ENCODE measurements around the gene COPE. TPM values are rescaled to one million over a fixed set of nuclear protein-coding genes. Genes with fewer than 3 reads are reported as not detected.

The COPE gene
- total RNA-seq (ENCODE audit: unreplicated experiment), result 213 TPM
- long read RNA-seq, transcript COPE-201 (10 exons, 1,141 nt), result major isoform, 235 of 267 reads
- long read RNA-seq, partial matches to known transcripts, result 0 of 267 reads
- long read RNA-seq, other reads (novel, unspliced or antisense), result 27 of 267 reads

DNA sequence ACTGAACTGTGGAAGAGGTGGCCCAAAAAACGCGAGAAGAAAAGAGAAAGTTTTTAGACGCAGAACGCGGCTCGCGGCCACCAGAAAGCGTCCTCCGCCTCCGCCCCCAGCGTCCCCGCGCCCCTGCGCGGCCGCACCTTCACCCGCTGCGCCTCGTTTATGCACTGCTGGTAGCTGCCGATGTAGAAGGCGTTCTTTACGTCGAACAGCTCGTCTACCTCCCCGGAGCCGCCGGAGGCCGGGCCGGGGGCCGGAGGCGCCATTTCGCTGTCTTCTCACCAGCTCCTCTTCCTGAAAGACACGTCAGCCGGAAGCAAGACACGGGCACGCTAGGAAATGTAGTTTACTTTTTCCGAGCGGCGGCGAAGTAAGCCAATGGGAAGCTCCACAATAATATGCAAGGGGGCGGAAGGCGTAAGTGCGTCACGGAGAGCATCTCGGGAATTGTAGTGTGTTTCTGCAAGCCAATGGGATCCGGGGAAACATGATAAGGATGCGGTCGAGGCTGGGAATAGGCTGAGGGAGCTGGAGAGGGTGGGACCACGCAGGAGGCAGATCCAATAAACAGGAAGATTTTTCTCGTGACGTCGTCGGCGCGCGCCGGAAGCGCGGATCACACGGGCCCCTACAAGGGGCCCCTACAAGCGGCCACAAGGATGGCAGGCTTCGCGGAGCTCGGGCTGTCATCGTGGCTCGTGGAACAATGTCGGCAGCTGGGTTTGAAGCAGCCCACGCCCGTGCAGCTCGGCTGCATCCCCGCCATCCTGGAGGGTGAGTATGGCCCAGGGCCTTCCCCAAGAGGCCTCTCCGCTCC, at the start of gene COPE, which contains the start of gene DDX49:
Gene COPE, minus strand, starts transcription at position 302 of the 814 bp plus-strand sequence. Its CDS starts 39 bp downstream, at position 263.
Gene DDX49, plus strand, starts transcription at position 630 of the 814 bp plus-strand sequence. Its CDS starts 27 bp downstream, at position 657.
- Mint-ChIP-seq H3K27ac (ENCODE audit: unreplicated experiment) (peak within 1 kb of the TSS; percentile 98), H3K4me3 (ENCODE audit: unreplicated experiment) (peak within 1 kb of the TSS; percentile 98), H3K4me1 (ENCODE audit: unreplicated experiment) (peaks cover 24% of the 10 kb centered on the region), H3K36me3 (ENCODE audit: low read depth, unreplicated experiment) (peaks cover 27% of the 10 kb centered on the region), H3K9me3 (ENCODE audit: unreplicated experiment) (no peaks in the 10 kb centered on the region), H3K27me3 (ENCODE audit: unreplicated experiment) (peaks cover 32% of the 10 kb centered on the region)
- DNase-seq (ENCODE audit: low spot score), result peak; percentile 90
- TF ChIP-seq, protein P1, sequence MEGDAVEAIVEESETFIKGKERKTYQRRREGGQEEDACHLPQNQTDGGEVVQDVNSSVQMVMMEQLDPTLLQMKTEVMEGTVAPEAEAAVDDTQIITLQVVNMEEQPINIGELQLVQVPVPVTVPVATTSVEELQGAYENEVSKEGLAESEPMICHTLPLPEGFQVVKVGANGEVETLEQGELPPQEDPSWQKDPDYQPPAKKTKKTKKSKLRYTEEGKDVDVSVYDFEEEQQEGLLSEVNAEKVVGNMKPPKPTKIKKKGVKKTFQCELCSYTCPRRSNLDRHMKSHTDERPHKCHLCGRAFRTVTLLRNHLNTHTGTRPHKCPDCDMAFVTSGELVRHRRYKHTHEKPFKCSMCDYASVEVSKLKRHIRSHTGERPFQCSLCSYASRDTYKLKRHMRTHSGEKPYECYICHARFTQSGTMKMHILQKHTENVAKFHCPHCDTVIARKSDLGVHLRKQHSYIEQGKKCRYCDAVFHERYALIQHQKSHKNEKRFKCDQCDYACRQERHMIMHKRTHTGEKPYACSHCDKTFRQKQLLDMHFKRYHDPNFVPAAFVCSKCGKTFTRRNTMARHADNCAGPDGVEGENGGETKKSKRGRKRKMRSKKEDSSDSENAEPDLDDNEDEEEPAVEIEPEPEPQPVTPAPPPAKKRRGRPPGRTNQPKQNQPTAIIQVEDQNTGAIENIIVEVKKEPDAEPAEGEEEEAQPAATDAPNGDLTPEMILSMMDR (IDR thresholded peaks at IDR 0.05; ENCODE audit: unreplicated experiment), result no peak

- TF ChIP-seq, protein P1 (IDR thresholded peaks at IDR 0.05; ENCODE audit: unreplicated experiment), result no peak
- no peaks in the 10 kb centered on the region for H3K36me3 Mint-ChIP-seq (ENCODE audit: low read depth, unreplicated experiment)
- DNase-seq (ENCODE audit: low spot score), result no peak
Observed at GRCh38 chr19:18967358-18968146, 48.4 kb upstream of the COPE start.

GRCh38 chr19:18966307-18966706, 47.1 kb upstream of the COPE start:
- TF ChIP-seq, protein P1 (IDR thresholded peaks at IDR 0.05; ENCODE audit: unreplicated experiment), result no peak
- Mint-ChIP-seq H3K9me3 (ENCODE audit: unreplicated experiment) (no peaks in the 10 kb centered on the region), H3K27me3 (ENCODE audit: unreplicated experiment) (peaks cover 2% of the 10 kb centered on the region), H3K27ac (ENCODE audit: unreplicated experiment) (no peak overlapping the region), H3K4me1 (ENCODE audit: unreplicated experiment) (peaks cover 7% of the 10 kb centered on the region), H3K4me3 (ENCODE audit: unreplicated experiment) (no peak overlapping the region), H3K36me3 (ENCODE audit: low read depth, unreplicated experiment) (no peaks in the 10 kb centered on the region)
- no peak for DNase-seq (ENCODE audit: low spot score)

More at GRCh38 chr19:18967358-18968146, 48.4 kb upstream of the COPE start:
- peaks cover 2% of the 10 kb centered on the region for H3K27me3 Mint-ChIP-seq (ENCODE audit: unreplicated experiment)
- H3K9me3 Mint-ChIP-seq (ENCODE audit: unreplicated experiment), result no peaks in the 10 kb centered on the region
- H3K27ac Mint-ChIP-seq (ENCODE audit: unreplicated experiment), result peak overlapping the region; percentile 92
- peak overlapping the region; percentile 56 for H3K4me3 Mint-ChIP-seq (ENCODE audit: unreplicated experiment)
- peaks cover 12% of the 10 kb centered on the region for H3K4me1 Mint-ChIP-seq (ENCODE audit: unreplicated experiment)

GRCh38 chr19:18964121-18964520, 44.9 kb upstream of the COPE start:
- Mint-ChIP-seq H3K9me3 (ENCODE audit: unreplicated experiment) (no peaks in the 10 kb centered on the region), H3K27me3 (ENCODE audit: unreplicated experiment) (peaks cover 2% of the 10 kb centered on the region), H3K27ac (ENCODE audit: unreplicated experiment) (no peak overlapping the region), H3K4me1 (ENCODE audit: unreplicated experiment) (peaks cover 7% of the 10 kb centered on the region), H3K36me3 (ENCODE audit: low read depth, unreplicated experiment) (no peaks in the 10 kb centered on the region), H3K4me3 (ENCODE audit: unreplicated experiment) (no peak overlapping the region)
- TF ChIP-seq, protein P1 (IDR thresholded peaks at IDR 0.05; ENCODE audit: unreplicated experiment), result no peak
- DNase-seq (ENCODE audit: low spot score), result no peak

Data from endothelial cell (in vitro differentiated cells).